ENCODE results near the gene NAALADL1.
"Not testable (repeated sequence)": the region's sequence is repeated elsewhere in the genome, so short reads cannot be mapped to it uniquely, and the experiment has no call there.

GRCh38 chr11:65003968-65004367, 54.4 kb downstream of the NAALADL1 start:
- TF ChIP-seq CTCF (IDR thresholded peaks at IDR 0.05 in 2 of 3, conservative IDR thresholded peaks at IDR 0.05 in 1 of 3; ENCODE audit: borderline replicate concordance in 1 of 3, insufficient read depth in 1 of 3, low read depth in 2 of 3, low read length in 2 of 3); ZNF274 (IDR thresholded peaks at IDR 0.05; ENCODE audit: low read depth, low read length); CEBPB (IDR thresholded peaks at IDR 0.05; ENCODE audit: low read depth); REST (IDR thresholded peaks at IDR 0.05; ENCODE audit: low read depth); POLR2A (IDR thresholded peaks at IDR 0.05; ENCODE audit: borderline replicate concordance, extremely low read depth, insufficient read depth, insufficient read length); TCF7L2 (IDR thresholded peaks at IDR 0.05; ENCODE audit: borderline replicate concordance, extremely low read depth, insufficient read depth, insufficient read length); POLR2AphosphoS5 (IDR thresholded peaks at IDR 0.05; ENCODE audit: low read depth, low read length); YY1 (IDR thresholded peaks at IDR 0.05; ENCODE audit: extremely low read depth, insufficient replicate concordance, low read depth, low read length); EZH2 (IDR thresholded peaks at IDR 0.05); EZH2phosphoT487 (IDR thresholded peaks at IDR 0.05; ENCODE audit: borderline replicate concordance); ATF3 (IDR thresholded peaks at IDR 0.05); SP1 (IDR thresholded peaks at IDR 0.05; ENCODE audit: low read depth): not testable (repeated sequence)
